HepG2 (cell line): ENCODE results near the gene TP53AIP1. TPM values are rescaled to one million over a fixed set of nuclear protein-coding genes. Genes with fewer than 3 reads are reported as not detected.

Source experiments
- ATAC-seq: fragments of 200-7000 bp; cut with Tn5 transposase; 3 replicates; pipeline ENCODE4 v1.9.1; 2020; ENCODE audit warnings: mild to moderate bottlenecking, moderate library complexity
- BruUV-seq: library from RNA; stranded (reverse); fragments of 400-500 nt; replicated peaks from 2 replicates; lab custom pipeline; 2021; lab: Mats Ljungman, UMichigan
- CTCF ChIA-PET: fragments of 300-600 bp; formaldehyde crosslinking; extraction: SDS; loops from one replicate; lab custom pipeline; 2021; ENCODE audit warnings: low total read pairs, inconsistent platforms, low intra/inter-chr PET ratio; lab: Yijun Ruan, JAX
- POLR2A ChIA-PET: fragments of 350-600 bp; sonication (Branson Sonifier 250); formaldehyde crosslinking; loops from one replicate; lab custom pipeline; 2020; ENCODE audit warnings: antibody characterized with exemption, inconsistent platforms; lab: Yijun Ruan, JAX
- DNase-seq: peaks from one replicate; pipeline ENCODE4 v3.0.0-alpha.2; 2015; ENCODE audit warnings: low spot score
- FAIRE-seq: peaks from 3 replicates; lab custom pipeline; 2011; peaks lifted over from hg19 to GRCh38; lab: Jason Lieb, UNC
- H2AFZ ChIP-seq: one replicate; pipeline ENCODE4 v1.6.1; 2011; ENCODE audit warnings: low read length, inconsistent platforms
- H3K27ac ChIP-seq: fragments of 300-600 bp; 3 replicates; pipeline ENCODE4 v1.8.0; 2011; ENCODE audit warnings: mixed run types, mild to moderate bottlenecking, mixed read lengths, low read length, inconsistent platforms; ENCODE audit not compliant: insufficient read depth; ENCODE audit errors: extremely low read length
- H3K27me3 ChIP-seq, 2 experiments: fragments of 200-600 bp in 1 of 2; 2 replicates in 1 of 2; 3 replicates in 1 of 2; pipeline versions ENCODE4 v1.6.0 to v1.8.0; 2011; ENCODE audit warnings: low read length in 2 of 2, mild to moderate bottlenecking in 2 of 2, moderate library complexity in 2 of 2, inconsistent platforms in 1 of 2; ENCODE audit not compliant: insufficient read depth in 2 of 2, control insufficient read depth in 1 of 2
- H3K36me3 ChIP-seq, 2 experiments: fragments of 200-600 bp in 1 of 2; replicated peaks in 1 of 2; 2 replicates in 1 of 2; 3 replicates in 1 of 2; pipeline versions ENCODE4 v1.5.1 to v1.8.0; 2011; ENCODE audit warnings: low read length in 2 of 2, inconsistent platforms in 1 of 2; ENCODE audit not compliant: insufficient read depth in 2 of 2, control insufficient read depth in 1 of 2
- H3K4me1 ChIP-seq: 2 replicates; pipeline ENCODE4 v1.5.1; 2012; ENCODE audit warnings: low read length, inconsistent platforms; ENCODE audit not compliant: insufficient read depth
- H3K4me2 ChIP-seq: 2 replicates; pipeline ENCODE4 v1.6.0; 2011; ENCODE audit warnings: low read depth, low read length, inconsistent platforms
- H3K4me3 ChIP-seq, 3 experiments: fragments of 200-600 bp in 1 of 3; sonication (generic), shearing (Covaris generic) in 1 of 3; replicated peaks in 1 of 3; 2 replicates each; pipeline ENCODE4 v1.5.1; 2011 to 2016; ENCODE audit warnings: low read length in 3 of 3, inconsistent platforms in 2 of 3, low read depth in 2 of 3, mild to moderate bottlenecking in 2 of 3, control low read depth in 1 of 3, mixed read lengths in 1 of 3; ENCODE audit not compliant: insufficient read depth in 1 of 3
- H3K79me2 ChIP-seq: one replicate; pipeline ENCODE4 v1.6.1; 2011; ENCODE audit warnings: low read length, inconsistent platforms; ENCODE audit not compliant: insufficient read depth
- H3K9ac ChIP-seq: 2 replicates; pipeline ENCODE4 v1.6.0; 2011; ENCODE audit warnings: mild to moderate bottlenecking, low read depth, low read length, inconsistent platforms; ENCODE audit not compliant: insufficient read depth
- H3K9me3 ChIP-seq: 2 replicates; pipeline ENCODE4 v1.5.1; 2012; ENCODE audit warnings: mild to moderate bottlenecking, low read length
- H4K20me1 ChIP-seq: 2 replicates; pipeline ENCODE4 v1.6.0; 2011; ENCODE audit warnings: inconsistent platforms, mild to moderate bottlenecking, low read length, moderate library complexity; ENCODE audit not compliant: insufficient read depth
- ELF1 ChIP-seq: sonication (generic); formaldehyde crosslinking; IDR thresholded peaks from 2 replicates; pipeline ENCODE4 v1.4.0; 2020; ENCODE audit warnings: missing genetic modification reagents
- ELF3 ChIP-seq: IDR thresholded peaks from 2 replicates; pipeline ENCODE4 v1.6.1; 2016; ENCODE audit warnings: missing genetic modification reagents, missing compliant biosample characterization
- EP300 ChIP-seq, 3 experiments: sonication (generic) in 1 of 3; formaldehyde crosslinking in 1 of 3; IDR thresholded peaks; 2 replicates each; pipeline versions ENCODE4 v1.5.1 to v1.6.1; 2011 to 2020; ENCODE audit warnings: low read depth in 2 of 3, low read length in 2 of 3, borderline replicate concordance in 1 of 3, improper control_type of control experiment in 1 of 3, mild to moderate bottlenecking in 1 of 3, missing genetic modification reagents in 1 of 3, moderate library complexity in 1 of 3
- ETV5 ChIP-seq: IDR thresholded peaks from 2 replicates; pipeline ENCODE4 v1.6.1; 2018; ENCODE audit warnings: missing biosample characterization, missing genetic modification reagents, inconsistent platforms, borderline replicate concordance
- FOXC1 ChIP-seq: sonication (generic); formaldehyde crosslinking; IDR thresholded peaks from 2 replicates; pipeline ENCODE4 v1.8.0; 2022; ENCODE audit warnings: mild to moderate bottlenecking, missing genetic modification reagents, borderline replicate concordance
- HNF4A ChIP-seq: sonication (generic); formaldehyde crosslinking; IDR thresholded peaks from 2 replicates; pipeline ENCODE4 v1.4.0; 2020; ENCODE audit warnings: missing genetic modification reagents
- MZF1 ChIP-seq: sonication (generic); formaldehyde crosslinking; IDR thresholded peaks from 2 replicates; pipeline ENCODE4 v1.8.1; 2023; ENCODE audit warnings: mild to moderate bottlenecking, missing genetic modification reagents, borderline replicate concordance
- NFE2 ChIP-seq: sonication (generic); formaldehyde crosslinking; IDR thresholded peaks from 2 replicates; pipeline ENCODE4 v1.4.0; 2020; ENCODE audit warnings: missing genetic modification reagents
- NR2C2 ChIP-seq: sonication (generic); formaldehyde crosslinking; IDR thresholded peaks from 2 replicates; pipeline ENCODE4 v1.4.0; 2020; ENCODE audit warnings: missing genetic modification reagents, mild to moderate bottlenecking, moderate library complexity, borderline replicate concordance
- NR2F1 ChIP-seq, 2 experiments: fragments of 450-650 bp in 1 of 2; formaldehyde crosslinking in 1 of 2; IDR thresholded peaks; 2 replicates each; pipeline versions ENCODE4 v1.5.0 to v1.6.1; 2016 to 2020; ENCODE audit warnings: mild to moderate bottlenecking in 1 of 2, missing compliant biosample characterization in 1 of 2, missing genetic modification reagents in 1 of 2, moderate library complexity in 1 of 2
- NR2F6 ChIP-seq, 2 experiments: IDR thresholded peaks; 2 replicates each; pipeline ENCODE4 v1.6.1; 2016; ENCODE audit warnings: antibody characterized with exemption in 1 of 2, mild to moderate bottlenecking in 1 of 2
- PCBP2 ChIP-seq: fragments of 200-400 bp; formaldehyde crosslinking; optimal IDR thresholded peaks from 2 replicates; pipeline ENCODE3; 2018; ENCODE audit warnings: low read length, low read depth; ENCODE audit not compliant: poor library complexity, severe bottlenecking
- SALL1 ChIP-seq: sonication (generic); formaldehyde crosslinking; IDR thresholded peaks from 2 replicates; pipeline ENCODE4 v1.8.0; 2022; ENCODE audit warnings: mild to moderate bottlenecking, missing genetic modification reagents
- TARDBP ChIP-seq: sonication (generic); formaldehyde crosslinking; IDR thresholded peaks from 2 replicates; pipeline ENCODE4 v1.8.0; 2022; ENCODE audit warnings: mild to moderate bottlenecking, missing genetic modification reagents
- TBX2 ChIP-seq: sonication (generic); formaldehyde crosslinking; IDR thresholded peaks from 2 replicates; pipeline ENCODE4 v1.5.0; 2020; ENCODE audit warnings: missing genetic modification reagents, mild to moderate bottlenecking, borderline replicate concordance
- THRA ChIP-seq: sonication (generic); formaldehyde crosslinking; IDR thresholded peaks from 2 replicates; pipeline ENCODE4 v1.4.0; 2020; ENCODE audit warnings: missing genetic modification reagents, borderline replicate concordance
- YEATS2 ChIP-seq: sonication (generic); formaldehyde crosslinking; IDR thresholded peaks from 2 replicates; pipeline ENCODE4 v1.4.0; 2020; ENCODE audit warnings: missing genetic modification reagents, borderline replicate concordance
- ZFP36L1 ChIP-seq: sonication (generic); formaldehyde crosslinking; IDR thresholded peaks from 2 replicates; pipeline ENCODE4 v1.8.0; 2022; ENCODE audit warnings: mild to moderate bottlenecking, missing genetic modification reagents, moderate library complexity
- ZNF484 ChIP-seq: sonication (generic); formaldehyde crosslinking; IDR thresholded peaks from 2 replicates; pipeline ENCODE4 v1.5.1; 2020; ENCODE audit warnings: mild to moderate bottlenecking, low read depth, missing genetic modification reagents, borderline replicate concordance
- ZNF772 ChIP-seq: sonication (generic); formaldehyde crosslinking; IDR thresholded peaks from 2 replicates; pipeline ENCODE4 v1.5.0; 2020; ENCODE audit warnings: mild to moderate bottlenecking, missing genetic modification reagents
- ZSCAN30 ChIP-seq: sonication (generic); formaldehyde crosslinking; IDR thresholded peaks from 2 replicates; pipeline ENCODE4 v1.5.0; 2020; ENCODE audit warnings: mild to moderate bottlenecking, missing genetic modification reagents
- WGBS: methylation state at CpG from one replicate; pipeline ENCODE4 v1.1.6; 2017; ENCODE audit warnings: low lambda C conversion rate; 5-methylcytosine and 5-hydroxymethylcytosine counted together
- in situ Hi-C: cut with HindIII; loops from 2 replicates; pipeline ENCODE4 v1.10.0; 2017; ENCODE audit warnings: low pct_unique_long_range_greater_than_20kb; ENCODE audit not compliant: extremely low pct_ligation_motif_present
- intact Hi-C: fragments of 100-400 bp; cut with micrococcal nuclease; formaldehyde crosslinking; loops from one replicate; pipeline ENCODE4 v1.10.0; 2022; ENCODE audit not compliant: unreplicated experiment
- polyA plus RNA-seq, 8 experiments: library from polyadenylated mRNA; depleted of rRNA in 3 of 8; stranded (reverse) in 7 of 8; unstranded in 1 of 8; fragments of >200 nt; fragmentation: Illumina TruSeq in 4 of 8; extraction: Trizol in 4 of 8; gene quantifications; 2 replicates each; pipeline versions ENCODE4 v1.2.1 to v1.2.3, GENCODE V29; 2011 to 2016; ENCODE audit warnings: low read depth in 4 of 8, missing spikeins in 1 of 8, mixed read lengths in 1 of 8; ENCODE audit not compliant: insufficient read depth in 1 of 8
- total RNA-seq, 5 experiments: library from RNA; depleted of rRNA; stranded (reverse); fragments of >200 nt; fragmentation: Illumina TruSeq; extraction: Trizol; gene quantifications; 2 replicates each; pipeline ENCODE4 v1.2.3, GENCODE V29; 2016; ENCODE audit warnings: low read depth in 1 of 5

TP53AIP1 gene
- total and polyA plus RNA-seq, 2 of the 13 experiments (the other 11 are each of a cell fraction or from before 2014, with no cell fraction given), result 0.11 TPM; not detected in 1

- Histone ChIP-seq H3K36me3 (no peaks in the 10 kb centered on the region), H3K9me3 (no peaks in the 10 kb centered on the region), H3K27ac (no peak overlapping the region), H4K20me1 (no peaks in the 10 kb centered on the region), H3K4me2 (peak overlapping the region; percentile 58; the same call in 1 of the 2 replicates), H3K79me2 (no peaks in the 10 kb centered on the region), H3K4me3 (peak overlapping the region in 1 of 3 experiments; percentile 25; a peak in 1 of 6 replicates), H2AFZ (no peak overlapping the region), H3K9ac (no peak overlapping the region), H3K27me3 (peaks cover 8 to 40% of the 10 kb centered on the region in 2 experiments), H3K4me1 (peaks cover 24% of the 10 kb centered on the region)
- FAIRE-seq, result no peak
- TF ChIP-seq ELF3 (0 out of 2 replicates have a peak, but pooled peaks have one; percentile 49), EP300 (IDR thresholded peaks at IDR 0.05; ENCODE audit: low read depth in 2 of 2, low read length in 2 of 2) (no peak), EP300 (CRISPR knock-in tag; IDR thresholded peaks at IDR 0.05; ENCODE audit: borderline replicate concordance) (no peak), NFE2 (no peak), NR2C2 (CRISPR knock-in tag) (peak; percentile 63; the same call in 1 of the 2 replicates), SALL1 (CRISPR knock-in tag) (peak; percentile 16; the same call in 1 of the 2 replicates), ZNF772 (CRISPR knock-in tag) (no peak), HNF4A (CRISPR knock-in tag) (peak; percentile 49; the same call in 1 of the 2 replicates), NR2F6 (IDR thresholded peaks at IDR 0.05) (peak; percentile 42), NR2F6 (CRISPR knock-in tag; IDR thresholded peaks at IDR 0.05) (peak; percentile 56), TBX2 (CRISPR knock-in tag) (peak; percentile 21; the same call in 1 of the 2 replicates), ELF1 (CRISPR knock-in tag) (peak; percentile 70), FOXC1 (no peak), MZF1 (no peak), ETV5 (peak; percentile 28; the same call in 1 of the 2 replicates), THRA (CRISPR knock-in tag) (no peak), ZNF484 (CRISPR knock-in tag) (no peak), TARDBP (CRISPR knock-in tag) (no peak), ZFP36L1 (CRISPR knock-in tag) (no peak), NR2F1 (CRISPR knock-in tag; IDR thresholded peaks at IDR 0.05) (peak in 1 of 2 experiments; percentile 28; a peak in 1 of 4 replicates), ZSCAN30 (CRISPR knock-in tag) (no peak), PCBP2 (no peak), YEATS2 (no peak)
- BruUV-seq, result no TSS peak
- POLR2A ChIA-PET, result no interaction called here
- WGBS, result under 1% methylated on average over 6 of the region's 6 CpGs
- in situ Hi-C loops (loop anchor here (25.0 kb wide), 1 partner anchor 793 kb away; no protein-coding TSS in a partner anchor), intact Hi-C loops (no loop called here)
- ATAC-seq, result peak; percentile 68
- CTCF ChIA-PET, result no interaction called here
- DNase-seq, result peak; percentile 8
Measured at GRCh38 chr11:128894685-128895084, 48.0 kb downstream of the TP53AIP1 start.
